Caco-2 (cell line): ENCODE data around the gene VANGL1. TPM values are rescaled to one million over a fixed set of nuclear protein-coding genes. Genes with fewer than 3 reads are reported as not detected.

Source experiments
- BruUV-seq: library from RNA; stranded (reverse); fragments of 400-500 nt; replicated peaks from 2 replicates; lab custom pipeline; 2021; lab: Mats Ljungman, UMichigan
- CTCF ChIA-PET: fragments of 300-600 bp; sonication (Branson Sonifier 250); formaldehyde crosslinking; loops from one replicate; lab custom pipeline; 2022; ENCODE audit warnings: antibody characterized with exemption; lab: Charles Lee
- POLR2A ChIA-PET: fragments of 300-600 bp; sonication (Branson Sonifier 250); formaldehyde crosslinking; loops from one replicate; lab custom pipeline; 2022; ENCODE audit warnings: antibody characterized with exemption; lab: Charles Lee
- DNase-seq, 2 experiments: peaks; one replicate each; pipeline versions ENCODE4 v3.0.0 to v3.0.0-alpha.2; 2020 to 2022
- H3K27me3 ChIP-seq: replicated peaks from 2 replicates; pipeline ENCODE4 v1.6.0; 2011; ENCODE audit warnings: low read length; ENCODE audit not compliant: control insufficient read depth, insufficient read depth
- H3K36me3 ChIP-seq: 2 replicates; pipeline ENCODE4 v1.5.1; 2011; ENCODE audit warnings: low read length; ENCODE audit not compliant: control insufficient read depth, insufficient read depth
- H3K4me1 ChIP-seq: fragments of 250-450 bp; sonication (Bioruptor Pico); 2 replicates; pipeline ENCODE4 v1.5.1; 2020; ENCODE audit warnings: mild to moderate bottlenecking
- H3K4me3 ChIP-seq: 2 replicates; pipeline ENCODE4 v1.5.1; 2011; ENCODE audit warnings: low read depth, mild to moderate bottlenecking, control low read depth, low read length
- H3K9me3 ChIP-seq: fragments of 250-450 bp; sonication (Bioruptor Pico); 2 replicates; pipeline ENCODE4 v1.5.1; 2020; ENCODE audit warnings: mild to moderate bottlenecking, moderate library complexity
- H3K27ac Mint-ChIP-seq: one replicate; pipeline ENCODE4 v1.8.0; 2022; ENCODE audit warnings: mixed read lengths; ENCODE audit not compliant: unreplicated experiment
- H3K27me3 Mint-ChIP-seq: one replicate; pipeline ENCODE4 v1.8.0; 2022; ENCODE audit warnings: mixed read lengths; ENCODE audit not compliant: insufficient read depth, unreplicated experiment
- H3K36me3 Mint-ChIP-seq: one replicate; pipeline ENCODE4 v1.8.0; 2022; ENCODE audit warnings: mild to moderate bottlenecking, mixed read lengths; ENCODE audit not compliant: insufficient read depth, unreplicated experiment
- H3K4me1 Mint-ChIP-seq: one replicate; pipeline ENCODE4 v1.8.0; 2022; ENCODE audit warnings: low read depth, mixed read lengths; ENCODE audit not compliant: unreplicated experiment
- H3K4me3 Mint-ChIP-seq: one replicate; pipeline ENCODE4 v1.8.0; 2022; ENCODE audit warnings: mild to moderate bottlenecking, moderate library complexity, mixed read lengths; ENCODE audit not compliant: unreplicated experiment
- H3K9me3 Mint-ChIP-seq: one replicate; pipeline ENCODE4 v1.8.0; 2022; ENCODE audit warnings: mixed read lengths; ENCODE audit not compliant: unreplicated experiment
- CTCF ChIP-seq, 2 experiments: fragments of 200-600 bp in 1 of 2; IDR thresholded peaks; 1 replicate in 1 of 2; 2 replicates in 1 of 2; pipeline versions ENCODE4 v1.5.1 to v1.8.0; 2011 to 2022; ENCODE audit warnings: antibody characterized with exemption in 1 of 2, control low read depth in 1 of 2, inconsistent platforms in 1 of 2, low read depth in 1 of 2, low read length in 1 of 2, mild to moderate bottlenecking in 1 of 2, moderate library complexity in 1 of 2; ENCODE audit not compliant: insufficient read depth in 1 of 2, severe bottlenecking in 1 of 2, unreplicated experiment in 1 of 2
- intact Hi-C: fragments of 100-400 bp; cut with micrococcal nuclease; formaldehyde crosslinking; loops from one replicate; pipeline ENCODE4 v1.10.0; 2022; ENCODE audit not compliant: unreplicated experiment
- total RNA-seq: library from RNA; stranded (reverse); gene quantifications from 2 replicates; pipeline ENCODE4 v1.2.3, GENCODE V29; 2022

VANGL1 gene
- total RNA-seq, 1 experiment from 2014 or later: 13.6 TPM

GRCh38 chr1:115705085-115705951 lies 63.5 kb downstream of the VANGL1 start:
- POLR2A ChIA-PET: interaction anchor here (0.6 kb wide), 1 partner anchor 62 kb away, joined by 3 read pairs; no protein-coding TSS in a partner anchor
- no peaks in the 10 kb centered on the region for H3K27me3 ChIP-seq
- peaks cover 14% of the 10 kb centered on the region for H3K4me1 Mint-ChIP-seq
- H3K36me3 Mint-ChIP-seq: no peaks in the 10 kb centered on the region
- H3K4me3 ChIP-seq: no peak overlapping the region
- no peak overlapping the region for H3K4me3 Mint-ChIP-seq
- no peaks in the 10 kb centered on the region for H3K27me3 Mint-ChIP-seq
- H3K27ac Mint-ChIP-seq: no peak overlapping the region
- H3K9me3 Mint-ChIP-seq: no peaks in the 10 kb centered on the region
- CTCF ChIA-PET: interaction anchor here (2.4 to 2.6 kb wide), 2 partner anchors 10 to 63 kb away, joined by 17 to 22 read pairs; partner anchors contain the start of gene VANGL1
- DNase-seq: no peak
- no peak for TF ChIP-seq CTCF (IDR thresholded peaks at IDR 0.05; ENCODE audit: insufficient read depth in 1 of 2, low read depth in 1 of 2, low read length in 1 of 2, severe bottlenecking in 1 of 2, unreplicated experiment in 1 of 2)
- H3K4me1 ChIP-seq: peaks cover 22% of the 10 kb centered on the region
- H3K36me3 ChIP-seq: no peaks in the 10 kb centered on the region
- no TSS peak for BruUV-seq
- no peaks in the 10 kb centered on the region for H3K9me3 ChIP-seq
- intact Hi-C loops: no loop called here

GRCh38 chr1:115705963-115706362 lies 64.2 kb downstream of the VANGL1 start:
- no peaks in the 10 kb centered on the region for H3K9me3 ChIP-seq
- Mint-ChIP-seq H3K4me3 (no peak overlapping the region), H3K9me3 (no peaks in the 10 kb centered on the region), H3K4me1 (peaks cover 14% of the 10 kb centered on the region), H3K27ac (no peak overlapping the region), H3K36me3 (no peaks in the 10 kb centered on the region), H3K27me3 (no peaks in the 10 kb centered on the region)
- no peaks in the 10 kb centered on the region for H3K36me3 ChIP-seq
- ChIA-PET CTCF (interaction anchor here (0.7 to 2.6 kb wide), 11 partner anchors 9 to 98 kb away, joined by 3 to 22 read pairs (median 4); partner anchors contain the start of gene VANGL1), POLR2A (interaction anchor here (1.0 kb wide), 1 partner anchor 64 kb away, joined by 5 read pairs; the partner anchor contains the start of gene VANGL1)
- intact Hi-C loops: loop anchor here (1.0 kb wide), 1 partner anchor 98 kb away; no protein-coding TSS in a partner anchor
- H3K27me3 ChIP-seq: no peaks in the 10 kb centered on the region
- no peak for TF ChIP-seq CTCF (IDR thresholded peaks at IDR 0.05; ENCODE audit: insufficient read depth in 1 of 2, low read depth in 1 of 2, low read length in 1 of 2, severe bottlenecking in 1 of 2, unreplicated experiment in 1 of 2)
- no peak for DNase-seq
- no TSS peak for BruUV-seq
- H3K4me3 ChIP-seq: no peak overlapping the region
- peaks cover 28% of the 10 kb centered on the region for H3K4me1 ChIP-seq
